H1 (cell line): ENCODE results near the gene NKAIN1. TPM values are rescaled to one million over a fixed set of nuclear protein-coding genes. Genes with fewer than 3 reads are reported as not detected.

Experiments
- CTCF ChIA-PET: fragments of 300-600 bp; sonication (Branson Sonifier 250); formaldehyde crosslinking; loops from one replicate; lab custom pipeline; 2021; ENCODE audit not compliant: partially characterized antibody; lab: Charles Lee
- POLR2A ChIA-PET: fragments of 300-600 bp; sonication (Branson Sonifier 250); formaldehyde crosslinking; loops from one replicate; lab custom pipeline; 2021; ENCODE audit warnings: inconsistent platforms; ENCODE audit not compliant: partially characterized antibody; lab: Charles Lee
- DNase-seq, 2 experiments: peaks; one replicate each; pipeline versions ENCODE4 v3.0.0 to v3.0.0-alpha.2; 2010 to 2022; ENCODE audit warnings: low spot score in 2 of 2, low read depth in 1 of 2, mixed read lengths in 1 of 2
- FAIRE-seq: peaks from 2 replicates; lab custom pipeline; 2011; peaks lifted over from hg19 to GRCh38; lab: Jason Lieb, UNC
- H2AFZ ChIP-seq: 2 replicates; pipeline ENCODE4 v1.8.1; 2012; ENCODE audit warnings: low read length, inconsistent platforms
- H2AK5ac ChIP-seq: 2 replicates; pipeline ENCODE4 v1.6.1; 2013; ENCODE audit warnings: low read depth, low read length
- H2BK120ac ChIP-seq: replicated peaks from 2 replicates; pipeline ENCODE3; 2013; ENCODE audit warnings: low read depth, low read length, inconsistent platforms
- H2BK12ac ChIP-seq: 2 replicates; pipeline ENCODE4 v1.6.1; 2013; ENCODE audit warnings: low read depth, low read length
- H2BK15ac ChIP-seq: 2 replicates; pipeline ENCODE4 v1.6.1; 2013; ENCODE audit warnings: low read length
- H2BK20ac ChIP-seq: 2 replicates; pipeline ENCODE4 v1.6.1; 2013; ENCODE audit warnings: low read length
- H2BK5ac ChIP-seq: 2 replicates; pipeline ENCODE4 v1.6.1; 2013; ENCODE audit warnings: low read depth, low read length
- H3K14ac ChIP-seq: 2 replicates; pipeline ENCODE4 v1.6.1; 2013; ENCODE audit warnings: inconsistent platforms; ENCODE audit not compliant: insufficient read length
- H3K18ac ChIP-seq: 2 replicates; pipeline ENCODE4 v1.6.1; 2013; ENCODE audit warnings: low read length; ENCODE audit errors: extremely low read depth
- H3K23ac ChIP-seq: 2 replicates; pipeline ENCODE4 v1.6.1; 2013; ENCODE audit warnings: inconsistent platforms; ENCODE audit not compliant: insufficient read length
- H3K23me2 ChIP-seq: 2 replicates; pipeline ENCODE4 v1.6.1; 2013; ENCODE audit warnings: low read depth, low read length
- H3K27ac ChIP-seq: 2 replicates; pipeline ENCODE4 v1.6.1; 2011; ENCODE audit warnings: low read depth, low read length, inconsistent platforms
- H3K27me3 ChIP-seq, 4 experiments: replicated peaks in 1 of 4; 1 replicate in 1 of 4; 2 replicates in 3 of 4; pipeline versions ENCODE4 v1.6.1 to v1.8.1; 2011 to 2013; ENCODE audit warnings: low read length in 3 of 4, mild to moderate bottlenecking in 3 of 4, inconsistent platforms in 2 of 4, mixed read lengths in 2 of 4, moderate library complexity in 1 of 4; ENCODE audit not compliant: control insufficient read depth in 3 of 4, insufficient read depth in 3 of 4; ENCODE audit errors: extremely low read depth in 1 of 4
- H3K36me3 ChIP-seq, 4 experiments: 2 replicates each; pipeline versions ENCODE4 v1.6.1 to v1.8.1; 2011 to 2013; ENCODE audit warnings: mild to moderate bottlenecking in 4 of 4, low read length in 3 of 4, moderate library complexity in 2 of 4, control low read depth in 1 of 4, inconsistent platforms in 1 of 4; ENCODE audit not compliant: insufficient read depth in 4 of 4, control insufficient read depth in 2 of 4
- H3K4ac ChIP-seq: replicated peaks from 2 replicates; pipeline ENCODE3; 2013; ENCODE audit warnings: low read length, low read depth, mixed read lengths, inconsistent platforms; ENCODE audit not compliant: insufficient read length
- H3K4me1 ChIP-seq, 4 experiments: replicated peaks in 1 of 4; 1 replicate in 1 of 4; 2 replicates in 3 of 4; pipeline versions ENCODE4 v1.6.1 to v1.8.1; 2011 to 2013; ENCODE audit warnings: low read length in 3 of 4, inconsistent platforms in 2 of 4, mixed read lengths in 1 of 4; ENCODE audit not compliant: insufficient read depth in 4 of 4, control insufficient read depth in 3 of 4
- H3K4me2 ChIP-seq, 2 experiments: 2 replicates each; pipeline versions ENCODE4 v1.6.1 to v1.8.1; 2011 to 2013; ENCODE audit warnings: low read depth in 2 of 2, low read length in 2 of 2, control low read depth in 1 of 2, inconsistent platforms in 1 of 2, mild to moderate bottlenecking in 1 of 2; ENCODE audit not compliant: insufficient read depth in 1 of 2
- H3K4me3 ChIP-seq, 4 experiments: fragments of 200-600, 300-600 bp in 1 of 4; sonication (generic), shearing (Covaris generic), sonication (Bioruptor Twin) in 1 of 4; 2 replicates each; pipeline versions ENCODE4 v1.5.1 to v1.8.1; 2011 to 2016; ENCODE audit warnings: low read length in 4 of 4, low read depth in 3 of 4, control low read depth in 2 of 4, inconsistent platforms in 2 of 4, mild to moderate bottlenecking in 2 of 4, mixed read lengths in 1 of 4, moderate library complexity in 1 of 4; ENCODE audit not compliant: insufficient read depth in 2 of 4; ENCODE audit errors: extremely low read depth in 1 of 4
- H3K56ac ChIP-seq: replicated peaks from 2 replicates; pipeline ENCODE3; 2013; ENCODE audit warnings: low read depth, mild to moderate bottlenecking, mixed read lengths, low read length, inconsistent platforms; ENCODE audit not compliant: insufficient read length
- H3K79me1 ChIP-seq: 2 replicates; pipeline ENCODE4 v1.6.1; 2013; ENCODE audit warnings: low read depth, low read length, control low read depth
- H3K79me2 ChIP-seq, 2 experiments: 2 replicates each; pipeline versions ENCODE4 v1.6.1 to v1.8.1; 2012 to 2013; ENCODE audit warnings: low read length in 2 of 2, mild to moderate bottlenecking in 2 of 2, inconsistent platforms in 1 of 2; ENCODE audit not compliant: insufficient read depth in 2 of 2, control insufficient read depth in 1 of 2
- H3K9ac ChIP-seq, 4 experiments: replicated peaks in 1 of 4; 1 replicate in 1 of 4; 2 replicates in 3 of 4; pipeline versions ENCODE4 v1.6.1 to v1.8.1; 2011 to 2013; ENCODE audit warnings: low read depth in 3 of 4, low read length in 3 of 4, control low read depth in 2 of 4, mild to moderate bottlenecking in 2 of 4, moderate library complexity in 2 of 4, inconsistent platforms in 1 of 4; ENCODE audit errors: extremely low read depth in 1 of 4
- H3K9me3 ChIP-seq, 2 experiments: 2 replicates each; pipeline versions ENCODE4 v1.6.1 to v1.8.1; 2012 to 2013; ENCODE audit warnings: mild to moderate bottlenecking in 2 of 2, moderate library complexity in 2 of 2, control low read depth in 1 of 2, inconsistent platforms in 1 of 2, low read depth in 1 of 2, low read length in 1 of 2, mixed read lengths in 1 of 2; ENCODE audit not compliant: insufficient read depth in 2 of 2
- H4K20me1 ChIP-seq, 2 experiments: replicated peaks in 1 of 2; 2 replicates each; pipeline versions ENCODE3 to v1.8.1; 2011 to 2013; ENCODE audit warnings: inconsistent platforms in 2 of 2, low read length in 2 of 2, mild to moderate bottlenecking in 1 of 2; ENCODE audit not compliant: insufficient read depth in 2 of 2, control insufficient read depth in 1 of 2
- H4K5ac ChIP-seq: 2 replicates; pipeline ENCODE4 v1.6.1; 2013; ENCODE audit warnings: low read length, low read depth, mixed read lengths, inconsistent platforms; ENCODE audit not compliant: insufficient read length
- H4K8ac ChIP-seq: 2 replicates; pipeline ENCODE4 v1.8.0; 2013; ENCODE audit warnings: mild to moderate bottlenecking, moderate library complexity, low read length, inconsistent platforms; ENCODE audit not compliant: insufficient read depth; ENCODE audit errors: extremely low read depth
- H4K91ac ChIP-seq: replicated peaks from 2 replicates; pipeline ENCODE3; 2013; ENCODE audit warnings: low read length, mixed read lengths, inconsistent platforms; ENCODE audit not compliant: insufficient read length
- CBX5 ChIP-seq: fragments of 300-800, 300-1000 bp; sonication (generic); IDR thresholded peaks from 2 replicates; pipeline ENCODE4 v1.7.1; 2016; ENCODE audit warnings: antibody characterized with exemption, low read length, low read depth
- CEBPB ChIP-seq: IDR thresholded peaks from 2 replicates; pipeline ENCODE4 v1.6.1; 2012; ENCODE audit warnings: low read depth, low read length
- CTBP2 ChIP-seq: IDR thresholded peaks from 2 replicates; pipeline ENCODE4 v1.7.0; 2011; ENCODE audit warnings: borderline replicate concordance, mild to moderate bottlenecking, moderate library complexity, mixed read lengths, low read length; ENCODE audit not compliant: insufficient read depth, insufficient read length
- JUN ChIP-seq: IDR thresholded peaks from 2 replicates; pipeline ENCODE4 v1.6.1; 2011; ENCODE audit warnings: low read depth, mild to moderate bottlenecking, improper control_type of control experiment, low read length
- KDM4A ChIP-seq: IDR thresholded peaks from one replicate; pipeline ENCODE4 v1.7.1; 2012; ENCODE audit warnings: low read depth, mild to moderate bottlenecking, moderate library complexity, low read length, inconsistent platforms; ENCODE audit not compliant: severe bottlenecking
- RXRA ChIP-seq: IDR thresholded peaks from 2 replicates; pipeline ENCODE4 v1.6.1; 2011; ENCODE audit warnings: low read depth, mild to moderate bottlenecking, low read length, moderate library complexity; ENCODE audit not compliant: insufficient read depth
- SIRT6 ChIP-seq: IDR thresholded peaks from one replicate; pipeline ENCODE4 v1.7.1; 2012; ENCODE audit warnings: low read length, inconsistent platforms
- SRF ChIP-seq: IDR thresholded peaks from 2 replicates; pipeline ENCODE4 v1.6.1; 2011; ENCODE audit warnings: mild to moderate bottlenecking, low read depth, low read length, moderate library complexity
- YY1 ChIP-seq: IDR thresholded peaks from 2 replicates; pipeline ENCODE4 v1.6.1; 2011; ENCODE audit warnings: low read depth, mild to moderate bottlenecking, low read length
- WGBS, 2 experiments: shearing (Covaris generic) in 1 of 2; methylation state at CpG; one replicate each; pipeline versions ENCODE4 v1.1.6 to v1.1.7; 2013 to 2015; ENCODE audit warnings: low lambda C conversion rate in 2 of 2, mixed read lengths in 2 of 2, inconsistent platforms in 1 of 2, low coverage in 1 of 2, missing lambda C conversion rate in 1 of 2; ENCODE audit not compliant: insufficient replicate concordance in 2 of 2, insufficient coverage in 1 of 2, insufficient read length in 1 of 2; ENCODE audit errors: extremely low coverage in 1 of 2, missing lambda C conversion rate in 1 of 2; 5-methylcytosine and 5-hydroxymethylcytosine counted together
- polyA plus RNA-seq, 7 experiments: library from polyadenylated mRNA; depleted of rRNA in 3 of 7; stranded (reverse) in 5 of 7; unstranded in 2 of 7; fragments of >200 nt in 5 of 7; fragments of 200-250 nt in 2 of 7; gene quantifications; 1 replicate in 5 of 7; 2 replicates in 1 of 7; 4 replicates in 1 of 7; pipeline versions ENCODE4 v1.2.1 to v1.2.3, GENCODE V29; 2011 to 2013; ENCODE audit warnings: missing spikeins in 2 of 7, mixed read lengths in 2 of 7
- total RNA-seq: library from RNA; stranded (reverse); fragmentation: NEBNext Ultra II Directional; extraction: Animal tissue kit (Norgen Biotek cat#: 25700); gene quantifications from 2 replicates; pipeline ENCODE4 v1.2.1, GENCODE V29; 2021

The NKAIN1 gene
- total and polyA plus RNA-seq, 2 of the 8 experiments (the other 6 are each of a cell fraction or from before 2014, with no cell fraction given), result 59.3 to 66.9 TPM

GRCh38 chr1:31259746-31260145, 20.1 kb upstream of the NKAIN1 start:
- ChIA-PET POLR2A (no interaction called here), CTCF (interaction anchor here (0.7 to 1.2 kb wide), 3 partner anchors 9 to 213 kb away, joined by 3 read pairs; no protein-coding TSS in a partner anchor)
- no peak overlapping the region for H3K14ac ChIP-seq
- H3K4me1 ChIP-seq, result no peaks in the 10 kb centered on the region
- no peak overlapping the region for H3K9ac ChIP-seq
- H3K4me2 ChIP-seq, result no peak overlapping the region
- no peak overlapping the region for H2BK12ac ChIP-seq
- FAIRE-seq, result no peak
- 90% methylated on average over 3 of the region's 3 CpGs; no CpG with 5 or more reads in 1 of the 2 experiments for WGBS, 2 experiments
- H3K4ac ChIP-seq, result no peak overlapping the region
- no peak overlapping the region for H2BK120ac ChIP-seq
- peaks cover 23 to 73% (median 45%) of the 10 kb centered on the region in 4 experiments for H3K36me3 ChIP-seq
- H3K23ac ChIP-seq, result no peak overlapping the region
- no peak for DNase-seq
- H4K5ac ChIP-seq, result no peak overlapping the region
- no peaks in the 10 kb centered on the region for H3K79me2 ChIP-seq
- H3K4me3 ChIP-seq, result no peak overlapping the region
- H4K91ac ChIP-seq, result no peak overlapping the region
- no peak overlapping the region for H2AFZ ChIP-seq
- no peak overlapping the region for H2BK5ac ChIP-seq
- H2BK15ac ChIP-seq, result no peak overlapping the region
- H3K9me3 ChIP-seq, result no peaks in the 10 kb centered on the region
- H3K27me3 ChIP-seq, result no peaks in the 10 kb centered on the region
- H4K20me1 ChIP-seq, result peaks cover 2 to 4% of the 10 kb centered on the region in 2 experiments
- TF ChIP-seq CEBPB, result no peak
- TF ChIP-seq RXRA, result no peak
- no peak for TF ChIP-seq JUN
- TF ChIP-seq SIRT6, result no peak
- no peak for TF ChIP-seq CTBP2
- no peak for TF ChIP-seq CBX5
- TF ChIP-seq KDM4A, result no peak
- TF ChIP-seq SRF, result no peak
- TF ChIP-seq YY1, result no peak
- no peak overlapping the region for H3K56ac ChIP-seq
- H3K23me2 ChIP-seq, result no peaks in the 10 kb centered on the region
- H3K27ac ChIP-seq, result no peak overlapping the region
- no peak overlapping the region for H2BK20ac ChIP-seq
- no peak overlapping the region for H3K18ac ChIP-seq
- H4K8ac ChIP-seq, result no peak overlapping the region
- no peaks in the 10 kb centered on the region for H3K79me1 ChIP-seq
- H2AK5ac ChIP-seq, result no peak overlapping the region
